WERI-Rb-1 (cell line): ENCODE data around the gene SHROOM1.

Source experiments
- DNase-seq: peaks from one replicate; pipeline ENCODE4 v3.0.0-alpha.2; 2020
- H3K27ac ChIP-seq: fragments of 250-450 bp; sonication (Bioruptor Pico); 2 replicates; pipeline ENCODE4 v1.5.1; 2020; ENCODE audit warnings: mild to moderate bottlenecking, moderate library complexity
- H3K27me3 ChIP-seq: fragments of 250-450 bp; sonication (Bioruptor Pico); 2 replicates; pipeline ENCODE4 v1.5.1; 2021; ENCODE audit warnings: mild to moderate bottlenecking, low read depth, moderate library complexity; ENCODE audit not compliant: insufficient read depth, severe bottlenecking
- H3K36me3 ChIP-seq: fragments of 250-450 bp; sonication (Bioruptor Pico); 2 replicates; pipeline ENCODE4 v1.5.1; 2020; ENCODE audit warnings: mild to moderate bottlenecking, moderate library complexity
- H3K4me3 ChIP-seq: 2 replicates; pipeline ENCODE4 v1.5.1; 2011; ENCODE audit warnings: low read depth, mild to moderate bottlenecking, control low read depth, low read length
- H3K9me3 ChIP-seq: fragments of 250-450 bp; sonication (Bioruptor Pico); 2 replicates; pipeline ENCODE4 v1.5.1; 2021; ENCODE audit warnings: mild to moderate bottlenecking, moderate library complexity; ENCODE audit not compliant: severe bottlenecking
- CTCF ChIP-seq: IDR thresholded peaks from 2 replicates; pipeline ENCODE4 v1.5.1; 2011; ENCODE audit warnings: low read depth, mild to moderate bottlenecking, control low read depth, inconsistent platforms, low read length

SHROOM1 gene

GRCh38 chr5:132873119-132873929, 42.9 kb upstream of the SHROOM1 start, which contains the start of gene LEAP2:
Gene LEAP2, plus strand, starts transcription at chr5:132873668. Its CDS starts 27 bp downstream, at chr5:132873695.
- DNase-seq: no peak
- no peak for TF ChIP-seq CTCF
- H3K9me3 ChIP-seq: no peaks in the 10 kb centered on the region
- H3K27ac ChIP-seq: no peak within 1 kb of the TSS
- no peak within 1 kb of the TSS for H3K4me3 ChIP-seq
- H3K27me3 ChIP-seq: no peaks in the 10 kb centered on the region
- peaks cover 47% of the 10 kb centered on the region for H3K36me3 ChIP-seq

GRCh38 chr5:132872788-132873118, 42.3 kb upstream of the SHROOM1 start:
- Histone ChIP-seq H3K27me3 (no peaks in the 10 kb centered on the region), H3K27ac (no peak overlapping the region), H3K9me3 (no peaks in the 10 kb centered on the region), H3K36me3 (peaks cover 50% of the 10 kb centered on the region), H3K4me3 (no peak overlapping the region)
- DNase-seq: no peak
- no peak for TF ChIP-seq CTCF

- no peak for TF ChIP-seq CTCF
- Histone ChIP-seq H3K36me3 (peaks cover 51% of the 10 kb centered on the region), H3K27ac (no peak overlapping the region), H3K27me3 (no peaks in the 10 kb centered on the region), H3K4me3 (no peak overlapping the region), H3K9me3 (no peaks in the 10 kb centered on the region)
- DNase-seq: no peak
These were observed 41.2 kb upstream of the SHROOM1 start for GRCh38 chr5:132871459-132872284.

GRCh38 chr5:132870801-132871200, 40.4 kb upstream of the SHROOM1 start:
- Histone ChIP-seq H3K9me3 (no peaks in the 10 kb centered on the region), H3K36me3 (peaks cover 52% of the 10 kb centered on the region), H3K27ac (no peak overlapping the region), H3K4me3 (no peak overlapping the region), H3K27me3 (no peaks in the 10 kb centered on the region)
- TF ChIP-seq CTCF: no peak
- DNase-seq: no peak

GRCh38 chr5:132868754-132869153, 38.3 kb upstream of the SHROOM1 start:
- Histone ChIP-seq H3K9me3 (no peaks in the 10 kb centered on the region), H3K27me3 (no peaks in the 10 kb centered on the region), H3K27ac (no peak overlapping the region), H3K4me3 (no peak overlapping the region), H3K36me3 (peaks cover 46% of the 10 kb centered on the region)
- no peak for TF ChIP-seq CTCF
- DNase-seq: no peak
